Hepatocyte (in vitro differentiated cells): ENCODE data around the gene SETD4. TPM values are rescaled to one million over a fixed set of nuclear protein-coding genes. Genes with fewer than 3 reads are reported as not detected.

ENCODE experiments used
- DNase-seq: peaks from one replicate; pipeline ENCODE4 v3.0.0-alpha.2; 2016; ENCODE audit warnings: low spot score
- H2AFZ ChIP-seq: fragments of 200-600 bp; sonication (generic); 2 replicates; pipeline ENCODE4 v1.6.0; 2016; ENCODE audit warnings: antibody characterized with exemption, mild to moderate bottlenecking
- H3K27ac ChIP-seq: fragments of 200-600 bp; sonication (generic); 2 replicates; pipeline ENCODE4 v1.5.1; 2016; ENCODE audit warnings: mild to moderate bottlenecking
- H3K27me3 ChIP-seq: fragments of 200-600 bp; sonication (generic); 2 replicates; pipeline ENCODE4 v1.6.1; 2016
- H3K36me3 ChIP-seq: fragments of 200-600 bp; sonication (generic); replicated peaks from 2 replicates; pipeline ENCODE4 v1.5.1; 2016; ENCODE audit warnings: low read depth; ENCODE audit not compliant: insufficient read depth
- H3K4me1 ChIP-seq: fragments of 200-600 bp; sonication (generic); 2 replicates; pipeline ENCODE4 v1.5.1; 2016; ENCODE audit warnings: mild to moderate bottlenecking, moderate library complexity; ENCODE audit not compliant: insufficient read depth
- H3K4me2 ChIP-seq: fragments of 200-600 bp; sonication (generic); 2 replicates; pipeline ENCODE4 v1.6.0; 2016
- H3K4me3 ChIP-seq: fragments of 200-600 bp; sonication (generic); 2 replicates; pipeline ENCODE4 v1.5.1; 2016; ENCODE audit warnings: mild to moderate bottlenecking
- H3K79me2 ChIP-seq: fragments of 200-600 bp; sonication (generic); 2 replicates; pipeline ENCODE4 v1.6.0; 2017; ENCODE audit warnings: mild to moderate bottlenecking
- H3K9me2 ChIP-seq: fragments of 200-600 bp; sonication (generic); replicated peaks from 2 replicates; pipeline ENCODE4 v1.6.0; 2017; ENCODE audit warnings: mild to moderate bottlenecking; ENCODE audit not compliant: insufficient read depth
- H3K9me3 ChIP-seq: fragments of 200-600 bp; sonication (generic); 2 replicates; pipeline ENCODE4 v1.5.1; 2016; ENCODE audit warnings: low read depth, mild to moderate bottlenecking
- H4K20me1 ChIP-seq: fragments of 200-600 bp; sonication (generic); 2 replicates; pipeline ENCODE4 v1.6.0; 2016; ENCODE audit warnings: mild to moderate bottlenecking; ENCODE audit not compliant: insufficient read depth, poor library complexity, severe bottlenecking
- CTCF ChIP-seq: fragments of 200-600 bp; sonication (generic); IDR thresholded peaks from 2 replicates; pipeline ENCODE4 v1.5.1; 2016; ENCODE audit warnings: antibody characterized with exemption, mild to moderate bottlenecking; ENCODE audit not compliant: poor library complexity
- EZH2 ChIP-seq: fragments of 200-600 bp; sonication (generic); IDR thresholded peaks from 2 replicates; pipeline ENCODE4 v1.6.1; 2016; ENCODE audit warnings: antibody characterized with exemption, mild to moderate bottlenecking, borderline replicate concordance
- EZH2phosphoT487 ChIP-seq: fragments of 200-600 bp; sonication (generic); IDR thresholded peaks from one replicate; pipeline ENCODE4 v1.6.1; 2018; ENCODE audit warnings: antibody characterized with exemption, mild to moderate bottlenecking, low read depth, moderate library complexity; ENCODE audit not compliant: unreplicated experiment, severe bottlenecking
- WGBS: methylation state at CpG from one replicate; pipeline ENCODE4 v1.1.6; 2016; ENCODE audit warnings: low lambda C conversion rate; ENCODE audit errors: missing lambda C conversion rate; 5-methylcytosine and 5-hydroxymethylcytosine counted together
- polyA plus RNA-seq: library from polyadenylated mRNA; unstranded; fragments of >200 nt; fragmentation: Nextera tagmentation; extraction: Ambion mirVana; gene quantifications from 2 replicates; pipeline ENCODE4 v1.2.1, GENCODE V29; 2016
- total RNA-seq: library from RNA; depleted of rRNA; stranded (reverse); fragments of >200 nt; gene quantifications from 2 replicates; pipeline ENCODE4 v1.2.3, GENCODE V29; 2014

SETD4 gene
- total and polyA plus RNA-seq, 2 experiments from 2014 or later: 13.7 to 16.6 TPM

GRCh38 chr21:35991131-35991530 lies 69.2 kb downstream of the SETD4 start:
- H3K36me3 ChIP-seq: no peaks in the 10 kb centered on the region
- no peaks in the 10 kb centered on the region for H3K79me2 ChIP-seq
- no peak overlapping the region for H3K4me3 ChIP-seq
- TF ChIP-seq CTCF (no peak), EZH2phosphoT487 (no peak), EZH2 (no peak)
- no peaks in the 10 kb centered on the region for H3K9me3 ChIP-seq
- H2AFZ ChIP-seq: no peak overlapping the region
- no peak overlapping the region for H3K4me2 ChIP-seq
- no peak overlapping the region for H3K27ac ChIP-seq
- H4K20me1 ChIP-seq: no peaks in the 10 kb centered on the region
- H3K4me1 ChIP-seq: peaks cover 5% of the 10 kb centered on the region
- no peaks in the 10 kb centered on the region for H3K27me3 ChIP-seq
- 88% methylated on average over 6 of the region's 6 CpGs for WGBS
- DNase-seq: no peak
- no peaks in the 10 kb centered on the region for H3K9me2 ChIP-seq

- no peaks in the 10 kb centered on the region for H4K20me1 ChIP-seq
- peaks cover 5% of the 10 kb centered on the region for H3K4me1 ChIP-seq
- H3K79me2 ChIP-seq: no peaks in the 10 kb centered on the region
- H3K27ac ChIP-seq: no peak overlapping the region
- no peak for DNase-seq
- TF ChIP-seq EZH2phosphoT487 (no peak), EZH2 (no peak), CTCF (no peak)
- 91% methylated on average over 9 of the region's 9 CpGs for WGBS
- no peaks in the 10 kb centered on the region for H3K36me3 ChIP-seq
- H3K4me3 ChIP-seq: no peak overlapping the region
- H3K9me2 ChIP-seq: no peaks in the 10 kb centered on the region
- H3K27me3 ChIP-seq: no peaks in the 10 kb centered on the region
- H3K4me2 ChIP-seq: no peak overlapping the region
- H3K9me3 ChIP-seq: no peaks in the 10 kb centered on the region
- no peak overlapping the region for H2AFZ ChIP-seq
Observed at GRCh38 chr21:35990609-35991008, 69.7 kb downstream of the SETD4 start.

GRCh38 chr21:35989138-35989735 lies 71.1 kb downstream of the SETD4 start:
- TF ChIP-seq EZH2 (no peak), CTCF (no peak), EZH2phosphoT487 (no peak)
- Histone ChIP-seq H3K27ac (peak overlapping the region; percentile 31), H3K4me2 (no peak overlapping the region), H3K36me3 (no peaks in the 10 kb centered on the region), H2AFZ (no peak overlapping the region), H3K4me1 (peaks cover 15% of the 10 kb centered on the region), H4K20me1 (no peaks in the 10 kb centered on the region), H3K9me3 (no peaks in the 10 kb centered on the region), H3K79me2 (no peaks in the 10 kb centered on the region), H3K27me3 (no peaks in the 10 kb centered on the region), H3K9me2 (no peaks in the 10 kb centered on the region), H3K4me3 (no peak overlapping the region)
- DNase-seq: no peak
- WGBS: 85% methylated on average over 10 of the region's 10 CpGs
